Suprapubic skin (tissue), 4 donors: ENCODE data around the gene KNDC1. TPM values are rescaled to one million over a fixed set of nuclear protein-coding genes. Genes with fewer than 3 reads are reported as not detected.

Experiments used
- DNase-seq, 2 donors: peaks; one replicate each; pipeline ENCODE4 v3.0.0-alpha.2; 2019; ENCODE audit warnings: low spot score in 2 of 2
- H3K27ac ChIP-seq: fragments of 200-600 bp; sonication (generic); one replicate; pipeline ENCODE4 v1.5.1; 2019
- H3K27me3 ChIP-seq: fragments of 200-600 bp; sonication (generic); one replicate; pipeline ENCODE4 v1.5.1; 2019
- H3K36me3 ChIP-seq: fragments of 200-600 bp; sonication (generic); one replicate; pipeline ENCODE4 v1.5.1; 2019
- H3K4me1 ChIP-seq: fragments of 200-600 bp; sonication (generic); one replicate; pipeline ENCODE4 v1.5.1; 2019
- H3K4me3 ChIP-seq: fragments of 200-600 bp; sonication (generic); one replicate; pipeline ENCODE4 v1.5.1; 2019; ENCODE audit warnings: mild to moderate bottlenecking
- H3K9me3 ChIP-seq: fragments of 200-600 bp; sonication (generic); one replicate; pipeline ENCODE4 v1.5.1; 2019
- EP300 ChIP-seq: sonication (generic); formaldehyde crosslinking; IDR thresholded peaks from one replicate; pipeline ENCODE4 v1.6.1; 2017; ENCODE audit warnings: antibody characterized with exemption
- POLR2A ChIP-seq, 2 donors: fragments of 450-650 bp; IDR thresholded peaks; one replicate each; pipeline ENCODE4 v1.6.1; 2017; ENCODE audit warnings: antibody characterized with exemption in 2 of 2, mild to moderate bottlenecking in 2 of 2, moderate library complexity in 2 of 2
- POLR2AphosphoS5 ChIP-seq, 3 donors: sonication (generic); formaldehyde crosslinking; IDR thresholded peaks; one replicate each; pipeline ENCODE4 v1.6.1; 2017; ENCODE audit warnings: antibody characterized with exemption in 3 of 3
- WGBS: methylation state at CpG from one replicate; pipeline ENCODE4 v1.1.5; 2018; 5-methylcytosine and 5-hydroxymethylcytosine counted together
- total RNA-seq, 4 donors: library from RNA; depleted of rRNA; stranded (reverse); fragments of >200 nt; gene quantifications; one replicate each; pipeline ENCODE4 v1.1.0, GENCODE V29; 2016
- TF ChIP-seq, protein P1 (sequence below), 2 donors: fragments of 200-600 bp in 1 of 2; fragments of 450-650 bp in 1 of 2; sonication (generic) in 1 of 2; IDR thresholded peaks; one replicate each; pipeline ENCODE4 v1.5.1; 2016 to 2019; ENCODE audit warnings: antibody characterized with exemption in 2 of 2, mild to moderate bottlenecking in 1 of 2, moderate library complexity in 1 of 2

Gene KNDC1
- total RNA-seq, 4 donors from 2014 or later: 0.08 to 2.5 (median 0.58) TPM

DNA sequence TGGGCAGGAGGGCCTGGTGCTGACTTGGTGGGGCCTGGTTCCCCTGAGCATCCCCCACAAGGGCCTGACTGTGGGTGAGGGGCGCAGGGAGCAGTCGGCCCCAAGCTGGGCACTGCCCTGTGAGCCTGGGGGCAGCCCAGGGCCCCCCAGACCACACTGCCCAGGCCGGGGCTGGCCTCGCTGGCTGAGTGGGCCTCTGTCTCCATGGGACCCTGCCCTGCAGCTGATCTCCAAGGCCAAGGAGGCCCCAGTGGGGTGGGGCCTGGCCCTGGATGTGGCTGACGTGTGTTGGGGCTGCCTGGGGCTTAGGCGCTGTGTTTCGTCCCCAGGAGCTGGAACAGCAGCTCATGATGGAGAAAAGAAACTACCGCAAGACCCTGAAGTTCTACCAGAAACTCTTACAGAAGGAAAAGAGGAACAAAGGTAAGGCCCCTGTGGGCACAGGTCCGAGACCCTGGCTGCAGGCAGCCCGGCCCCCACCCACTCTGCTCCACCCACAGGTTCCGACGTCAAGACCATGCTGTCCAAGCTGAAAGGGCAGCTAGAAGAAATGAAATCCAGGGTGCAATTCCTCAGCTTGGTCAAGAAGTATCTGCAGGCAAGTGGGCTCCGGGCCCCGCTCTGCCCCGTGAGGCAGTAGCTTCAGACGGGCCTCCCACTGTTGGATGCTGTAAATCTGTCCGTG lies 46.5 kb downstream of the KNDC1 start:
- Histone ChIP-seq H3K27ac (no peak overlapping the region), H3K9me3 (no peaks in the 10 kb centered on the region), H3K4me1 (peaks cover 6% of the 10 kb centered on the region), H3K4me3 (no peak overlapping the region), H3K27me3 (peaks cover 44% of the 10 kb centered on the region), H3K36me3 (no peaks in the 10 kb centered on the region)
- 75% methylated on average over 14 of the region's 17 CpGs for WGBS
- TF ChIP-seq POLR2AphosphoS5 (IDR thresholded peaks at IDR 0.05) (no peak), EP300 (no peak), POLR2A (IDR thresholded peaks at IDR 0.05) (no peak)
- TF ChIP-seq, protein P1, sequence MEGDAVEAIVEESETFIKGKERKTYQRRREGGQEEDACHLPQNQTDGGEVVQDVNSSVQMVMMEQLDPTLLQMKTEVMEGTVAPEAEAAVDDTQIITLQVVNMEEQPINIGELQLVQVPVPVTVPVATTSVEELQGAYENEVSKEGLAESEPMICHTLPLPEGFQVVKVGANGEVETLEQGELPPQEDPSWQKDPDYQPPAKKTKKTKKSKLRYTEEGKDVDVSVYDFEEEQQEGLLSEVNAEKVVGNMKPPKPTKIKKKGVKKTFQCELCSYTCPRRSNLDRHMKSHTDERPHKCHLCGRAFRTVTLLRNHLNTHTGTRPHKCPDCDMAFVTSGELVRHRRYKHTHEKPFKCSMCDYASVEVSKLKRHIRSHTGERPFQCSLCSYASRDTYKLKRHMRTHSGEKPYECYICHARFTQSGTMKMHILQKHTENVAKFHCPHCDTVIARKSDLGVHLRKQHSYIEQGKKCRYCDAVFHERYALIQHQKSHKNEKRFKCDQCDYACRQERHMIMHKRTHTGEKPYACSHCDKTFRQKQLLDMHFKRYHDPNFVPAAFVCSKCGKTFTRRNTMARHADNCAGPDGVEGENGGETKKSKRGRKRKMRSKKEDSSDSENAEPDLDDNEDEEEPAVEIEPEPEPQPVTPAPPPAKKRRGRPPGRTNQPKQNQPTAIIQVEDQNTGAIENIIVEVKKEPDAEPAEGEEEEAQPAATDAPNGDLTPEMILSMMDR (IDR thresholded peaks at IDR 0.05): no peak
- no peak for DNase-seq

DNA sequence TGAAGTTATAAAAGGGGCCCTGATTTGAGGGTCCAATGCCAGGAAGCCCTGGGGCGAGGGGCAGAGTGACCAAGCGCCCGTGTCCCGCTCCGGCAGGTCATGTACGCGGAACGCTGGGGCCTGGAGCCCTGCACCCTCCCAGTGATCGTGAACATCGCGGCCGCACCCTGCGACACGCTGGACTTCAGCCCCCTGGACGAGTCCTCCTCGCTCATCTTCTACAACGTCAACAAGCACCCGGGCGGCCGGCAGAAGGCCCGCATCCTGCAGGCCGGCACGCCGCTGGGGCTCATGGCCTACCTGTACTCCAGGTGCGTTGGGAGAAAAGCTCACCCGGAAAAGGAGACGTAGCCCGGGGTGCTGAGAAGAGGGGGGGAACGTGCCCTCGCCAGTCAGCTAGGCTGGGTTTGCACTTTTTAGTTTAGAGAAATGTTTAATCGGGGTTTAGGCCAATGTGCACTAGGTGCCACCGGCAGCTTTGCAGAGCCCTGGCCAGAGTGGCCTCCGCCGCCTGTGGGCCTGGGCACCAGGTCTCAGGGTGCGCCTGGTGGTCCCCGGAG lies 47.1 kb downstream of the KNDC1 start:
- Histone ChIP-seq H3K27ac (no peak overlapping the region), H3K4me3 (no peak overlapping the region), H3K9me3 (no peaks in the 10 kb centered on the region), H3K4me1 (peaks cover 6% of the 10 kb centered on the region), H3K36me3 (no peaks in the 10 kb centered on the region), H3K27me3 (peaks cover 38% of the 10 kb centered on the region)
- TF ChIP-seq, protein P1 (IDR thresholded peaks at IDR 0.05): no peak
- no peak for TF ChIP-seq POLR2A (IDR thresholded peaks at IDR 0.05)
- no peak for TF ChIP-seq EP300
- TF ChIP-seq POLR2AphosphoS5 (IDR thresholded peaks at IDR 0.05): no peak
- WGBS: 71% methylated on average over 14 of the region's 36 CpGs
- DNase-seq: no peak

DNA sequence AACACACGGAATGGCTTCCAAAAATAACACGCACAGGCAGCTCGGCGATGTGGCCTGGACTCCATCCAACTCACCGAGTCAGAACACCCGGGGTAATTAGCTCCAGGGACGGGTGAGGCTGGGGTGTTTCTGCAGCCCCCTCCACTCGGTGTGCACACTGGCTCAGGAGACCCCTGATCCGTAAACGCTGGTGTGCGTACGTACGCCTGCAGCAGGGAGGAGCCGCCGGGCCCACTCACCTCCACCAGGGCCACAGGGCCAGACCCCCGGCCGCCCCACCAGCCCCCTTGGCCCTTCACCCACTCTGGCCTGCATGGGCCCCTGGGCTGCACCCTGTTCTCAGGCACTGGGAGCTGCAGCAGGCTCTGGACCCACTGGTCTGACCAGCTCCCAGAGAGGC lies 47.6 kb downstream of the KNDC1 start:
- Histone ChIP-seq H3K9me3 (no peaks in the 10 kb centered on the region), H3K27me3 (peaks cover 36% of the 10 kb centered on the region), H3K27ac (no peak overlapping the region), H3K36me3 (no peaks in the 10 kb centered on the region), H3K4me1 (peaks cover 6% of the 10 kb centered on the region), H3K4me3 (no peak overlapping the region)
- TF ChIP-seq, protein P1 (IDR thresholded peaks at IDR 0.05): no peak
- TF ChIP-seq EP300: no peak
- TF ChIP-seq POLR2AphosphoS5 (IDR thresholded peaks at IDR 0.05): no peak
- TF ChIP-seq POLR2A (IDR thresholded peaks at IDR 0.05): no peak
- DNase-seq: no peak
- 48% methylated on average over 6 of the region's 17 CpGs for WGBS

DNA sequence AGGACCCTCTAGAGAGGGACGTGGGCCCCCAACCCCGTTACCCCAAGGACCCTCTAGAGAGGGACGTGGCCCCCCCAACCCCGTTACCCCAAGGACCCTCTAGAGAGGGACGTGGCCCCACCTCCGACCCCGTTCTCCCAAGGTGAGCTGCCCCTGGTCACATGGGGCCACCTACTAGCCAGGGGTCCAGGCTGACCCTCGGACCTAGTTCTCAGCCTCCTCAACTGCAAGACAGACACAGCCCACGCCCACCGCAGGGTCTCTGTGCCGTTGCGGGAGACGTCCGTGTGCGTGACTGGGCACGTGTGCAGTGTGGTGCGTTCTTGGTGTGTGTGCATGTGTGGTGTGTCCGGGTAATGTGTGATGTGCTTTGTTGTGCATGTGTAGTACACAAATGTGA lies 48.4 kb downstream of the KNDC1 start:
- DNase-seq: no peak
- WGBS: 94% methylated on average over 11 of the region's 18 CpGs
- TF ChIP-seq, protein P1 (IDR thresholded peaks at IDR 0.05): no peak
- TF ChIP-seq EP300: no peak
- TF ChIP-seq POLR2AphosphoS5 (IDR thresholded peaks at IDR 0.05): no peak
- no peak for TF ChIP-seq POLR2A (IDR thresholded peaks at IDR 0.05)

DNA sequence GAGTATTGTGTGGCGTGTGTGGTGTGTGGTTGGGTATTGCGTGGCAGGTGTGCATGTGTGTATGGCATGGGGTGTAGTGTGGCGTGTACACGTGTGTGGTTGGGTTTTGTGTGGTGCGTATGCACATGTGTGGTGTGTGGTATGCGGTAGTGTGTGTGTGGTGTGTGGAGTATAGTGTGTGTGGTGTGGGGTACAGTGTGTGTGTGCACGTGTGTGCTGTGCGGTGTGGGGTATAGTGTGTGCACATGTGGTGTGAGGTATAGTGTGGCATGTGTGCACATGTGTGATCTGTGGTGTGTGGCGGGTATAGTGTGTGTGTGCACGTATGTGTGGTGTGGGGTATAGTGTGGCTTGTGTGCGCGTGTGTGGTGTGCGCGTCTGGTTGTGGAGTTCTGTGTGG lies 49.1 kb downstream of the KNDC1 start:
- Histone ChIP-seq H3K27me3 (peaks cover 37% of the 10 kb centered on the region), H3K9me3 (no peaks in the 10 kb centered on the region), H3K4me3 (no peak overlapping the region), H3K27ac (no peak overlapping the region), H3K36me3 (no peaks in the 10 kb centered on the region), H3K4me1 (peaks cover 6% of the 10 kb centered on the region)
- no peak for DNase-seq
- 94% methylated on average over 14 of the region's 14 CpGs for WGBS
- TF ChIP-seq POLR2A (IDR thresholded peaks at IDR 0.05) (no peak), EP300 (no peak), POLR2AphosphoS5 (IDR thresholded peaks at IDR 0.05) (no peak)
- TF ChIP-seq, protein P1 (IDR thresholded peaks at IDR 0.05): no peak

More for the DNA sequence above, 48.4 kb downstream of the KNDC1 start:
- Histone ChIP-seq H3K4me1 (peaks cover 6% of the 10 kb centered on the region), H3K36me3 (no peaks in the 10 kb centered on the region), H3K27ac (no peak overlapping the region), H3K4me3 (no peak overlapping the region), H3K27me3 (peaks cover 40% of the 10 kb centered on the region), H3K9me3 (no peaks in the 10 kb centered on the region)
